HepG2 (cell line): ENCODE data around the gene RPL32. TPM values are rescaled to one million over a fixed set of nuclear protein-coding genes. Genes with fewer than 3 reads are reported as not detected.

Source experiments
- ATAC-seq: fragments of 200-7000 bp; cut with Tn5 transposase; 3 replicates; pipeline ENCODE4 v1.9.1; 2020; ENCODE audit warnings: mild to moderate bottlenecking, moderate library complexity
- BruUV-seq: library from RNA; stranded (reverse); fragments of 400-500 nt; replicated peaks from 2 replicates; lab custom pipeline; 2021; lab: Mats Ljungman, UMichigan
- CTCF ChIA-PET: fragments of 300-600 bp; formaldehyde crosslinking; extraction: SDS; loops from one replicate; lab custom pipeline; 2021; ENCODE audit warnings: low total read pairs, inconsistent platforms, low intra/inter-chr PET ratio; lab: Yijun Ruan, JAX
- POLR2A ChIA-PET: fragments of 350-600 bp; sonication (Branson Sonifier 250); formaldehyde crosslinking; loops from one replicate; lab custom pipeline; 2020; ENCODE audit warnings: antibody characterized with exemption, inconsistent platforms; lab: Yijun Ruan, JAX
- DNase-seq: peaks from one replicate; pipeline ENCODE4 v3.0.0-alpha.2; 2015; ENCODE audit warnings: low spot score
- FAIRE-seq: peaks from 3 replicates; lab custom pipeline; 2011; peaks lifted over from hg19 to GRCh38; lab: Jason Lieb, UNC
- H2AFZ ChIP-seq: one replicate; pipeline ENCODE4 v1.6.1; 2011; ENCODE audit warnings: low read length, inconsistent platforms
- H3K27ac ChIP-seq: fragments of 300-600 bp; 3 replicates; pipeline ENCODE4 v1.8.0; 2011; ENCODE audit warnings: mixed run types, mild to moderate bottlenecking, mixed read lengths, low read length, inconsistent platforms; ENCODE audit not compliant: insufficient read depth; ENCODE audit errors: extremely low read length
- H3K27me3 ChIP-seq, 2 experiments: fragments of 200-600 bp in 1 of 2; 2 replicates in 1 of 2; 3 replicates in 1 of 2; pipeline versions ENCODE4 v1.6.0 to v1.8.0; 2011; ENCODE audit warnings: low read length in 2 of 2, mild to moderate bottlenecking in 2 of 2, moderate library complexity in 2 of 2, inconsistent platforms in 1 of 2; ENCODE audit not compliant: insufficient read depth in 2 of 2, control insufficient read depth in 1 of 2
- H3K36me3 ChIP-seq, 2 experiments: fragments of 200-600 bp in 1 of 2; replicated peaks in 1 of 2; 2 replicates in 1 of 2; 3 replicates in 1 of 2; pipeline versions ENCODE4 v1.5.1 to v1.8.0; 2011; ENCODE audit warnings: low read length in 2 of 2, inconsistent platforms in 1 of 2; ENCODE audit not compliant: insufficient read depth in 2 of 2, control insufficient read depth in 1 of 2
- H3K4me1 ChIP-seq: 2 replicates; pipeline ENCODE4 v1.5.1; 2012; ENCODE audit warnings: low read length, inconsistent platforms; ENCODE audit not compliant: insufficient read depth
- H3K4me2 ChIP-seq: 2 replicates; pipeline ENCODE4 v1.6.0; 2011; ENCODE audit warnings: low read depth, low read length, inconsistent platforms
- H3K4me3 ChIP-seq, 3 experiments: fragments of 200-600 bp in 1 of 3; sonication (generic), shearing (Covaris generic) in 1 of 3; replicated peaks in 1 of 3; 2 replicates each; pipeline ENCODE4 v1.5.1; 2011 to 2016; ENCODE audit warnings: low read length in 3 of 3, inconsistent platforms in 2 of 3, low read depth in 2 of 3, mild to moderate bottlenecking in 2 of 3, control low read depth in 1 of 3, mixed read lengths in 1 of 3; ENCODE audit not compliant: insufficient read depth in 1 of 3
- H3K79me2 ChIP-seq: one replicate; pipeline ENCODE4 v1.6.1; 2011; ENCODE audit warnings: low read length, inconsistent platforms; ENCODE audit not compliant: insufficient read depth
- H3K9ac ChIP-seq: 2 replicates; pipeline ENCODE4 v1.6.0; 2011; ENCODE audit warnings: mild to moderate bottlenecking, low read depth, low read length, inconsistent platforms; ENCODE audit not compliant: insufficient read depth
- H3K9me3 ChIP-seq: 2 replicates; pipeline ENCODE4 v1.5.1; 2012; ENCODE audit warnings: mild to moderate bottlenecking, low read length
- H4K20me1 ChIP-seq: 2 replicates; pipeline ENCODE4 v1.6.0; 2011; ENCODE audit warnings: inconsistent platforms, mild to moderate bottlenecking, low read length, moderate library complexity; ENCODE audit not compliant: insufficient read depth
- ADNP ChIP-seq: sonication (generic); formaldehyde crosslinking; IDR thresholded peaks from 2 replicates; pipeline ENCODE4 v1.4.0; 2020; ENCODE audit warnings: missing genetic modification reagents
- CEBPB ChIP-seq: IDR thresholded peaks from 2 replicates; pipeline ENCODE4 v1.6.1; 2011; ENCODE audit warnings: low read depth, low read length, improper control_type of control experiment, borderline replicate concordance
- PRPF4 ChIP-seq: fragments of 200-400 bp; formaldehyde crosslinking; IDR thresholded peaks from 2 replicates; pipeline ENCODE4 v1.6.1; 2016; ENCODE audit warnings: low read length, low read depth; ENCODE audit not compliant: poor library complexity, severe bottlenecking
- ZFP1 ChIP-seq: IDR thresholded peaks from 2 replicates; pipeline ENCODE4 v1.6.1; 2016
- ZNF121 ChIP-seq: sonication (generic); formaldehyde crosslinking; IDR thresholded peaks from 2 replicates; pipeline ENCODE4 v1.5.0; 2020; ENCODE audit warnings: mild to moderate bottlenecking, missing genetic modification reagents
- ZNF232 ChIP-seq: sonication (generic); formaldehyde crosslinking; IDR thresholded peaks from 2 replicates; pipeline ENCODE4 v1.4.0; 2020; ENCODE audit warnings: missing genetic modification reagents, borderline replicate concordance
- ZNF432 ChIP-seq: sonication (generic); formaldehyde crosslinking; IDR thresholded peaks from 2 replicates; pipeline ENCODE4 v1.5.0; 2020; ENCODE audit warnings: missing genetic modification reagents, mild to moderate bottlenecking, borderline replicate concordance
- ZNF615 ChIP-seq: sonication (generic); formaldehyde crosslinking; IDR thresholded peaks from 2 replicates; pipeline ENCODE4 v1.5.0; 2020; ENCODE audit warnings: mild to moderate bottlenecking, missing genetic modification reagents, borderline replicate concordance
- WGBS: methylation state at CpG from one replicate; pipeline ENCODE4 v1.1.6; 2017; ENCODE audit warnings: low lambda C conversion rate; 5-methylcytosine and 5-hydroxymethylcytosine counted together
- in situ Hi-C: cut with HindIII; loops from 2 replicates; pipeline ENCODE4 v1.10.0; 2017; ENCODE audit warnings: low pct_unique_long_range_greater_than_20kb; ENCODE audit not compliant: extremely low pct_ligation_motif_present
- intact Hi-C: fragments of 100-400 bp; cut with micrococcal nuclease; formaldehyde crosslinking; loops from one replicate; pipeline ENCODE4 v1.10.0; 2022; ENCODE audit not compliant: unreplicated experiment
- polyA plus RNA-seq, 8 experiments: library from polyadenylated mRNA; depleted of rRNA in 3 of 8; stranded (reverse) in 7 of 8; unstranded in 1 of 8; fragments of >200 nt; fragmentation: Illumina TruSeq in 4 of 8; extraction: Trizol in 4 of 8; gene quantifications; 2 replicates each; pipeline versions ENCODE4 v1.2.1 to v1.2.3, GENCODE V29; 2011 to 2016; ENCODE audit warnings: low read depth in 4 of 8, missing spikeins in 1 of 8, mixed read lengths in 1 of 8; ENCODE audit not compliant: insufficient read depth in 1 of 8
- total RNA-seq, 5 experiments: library from RNA; depleted of rRNA; stranded (reverse); fragments of >200 nt; fragmentation: Illumina TruSeq; extraction: Trizol; gene quantifications; 2 replicates each; pipeline ENCODE4 v1.2.3, GENCODE V29; 2016; ENCODE audit warnings: low read depth in 1 of 5
- TF ChIP-seq, protein P1 (sequence below): sonication (generic); formaldehyde crosslinking; IDR thresholded peaks from 2 replicates; pipeline ENCODE4 v1.5.1; 2020; ENCODE audit warnings: mild to moderate bottlenecking, missing genetic modification reagents, moderate library complexity
- TF ChIP-seq, protein P2 (sequence below): sonication (generic); formaldehyde crosslinking; IDR thresholded peaks from 2 replicates; pipeline ENCODE4 v1.4.0; 2020; ENCODE audit warnings: mild to moderate bottlenecking, missing genetic modification reagents
- TF ChIP-seq, protein P3 (sequence below): IDR thresholded peaks from 2 replicates; pipeline ENCODE4 v1.6.1; 2016; ENCODE audit warnings: low read depth
- TF ChIP-seq, protein P4 (sequence below): sonication (generic); formaldehyde crosslinking; IDR thresholded peaks from 2 replicates; pipeline ENCODE4 v1.4.0; 2020; ENCODE audit warnings: low read depth, mild to moderate bottlenecking, missing genetic modification reagents
- TF ChIP-seq, protein P5 (sequence below): sonication (generic); formaldehyde crosslinking; conservative IDR thresholded peaks from 2 replicates; pipeline ENCODE4 v1.8.0; 2022; ENCODE audit warnings: missing genetic modification reagents

The RPL32 gene
- total and polyA plus RNA-seq, 2 of the 13 experiments (the other 11 are each of a cell fraction or from before 2014, with no cell fraction given), result 1,781 to 2,401 TPM

DNA sequence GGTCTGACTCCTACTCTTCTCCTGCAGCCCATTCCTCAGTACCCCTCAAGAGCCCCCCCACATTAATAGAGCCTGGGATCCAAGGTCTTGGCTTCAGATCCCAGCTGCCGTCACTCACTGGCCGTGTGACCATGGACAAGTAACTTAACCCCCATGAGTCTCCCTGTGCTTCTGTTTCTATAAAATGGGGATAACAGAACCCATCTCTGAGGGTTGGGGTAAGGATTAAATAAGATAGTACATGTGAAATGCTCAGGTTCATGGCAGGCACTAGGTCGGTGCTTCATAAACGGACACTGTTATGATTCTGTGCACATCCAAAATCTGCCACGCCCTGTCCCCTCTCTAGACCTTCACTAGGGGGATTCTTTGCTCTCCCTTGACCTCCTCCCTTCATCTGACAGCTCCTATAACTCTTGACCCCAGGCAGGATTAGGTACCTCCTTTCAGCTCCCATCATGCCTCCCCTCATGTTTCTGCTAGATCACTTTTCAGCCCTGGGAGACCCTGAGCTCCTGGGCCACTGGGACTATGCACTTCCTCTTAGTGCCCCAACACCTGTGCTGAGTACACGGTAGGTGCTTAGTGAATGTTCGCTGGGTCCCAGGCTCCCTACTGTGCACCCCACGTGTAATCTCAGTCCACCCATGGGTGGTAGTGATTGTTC is 43.3 kb downstream of the RPL32 start (continued):
- TF ChIP-seq, protein P1, sequence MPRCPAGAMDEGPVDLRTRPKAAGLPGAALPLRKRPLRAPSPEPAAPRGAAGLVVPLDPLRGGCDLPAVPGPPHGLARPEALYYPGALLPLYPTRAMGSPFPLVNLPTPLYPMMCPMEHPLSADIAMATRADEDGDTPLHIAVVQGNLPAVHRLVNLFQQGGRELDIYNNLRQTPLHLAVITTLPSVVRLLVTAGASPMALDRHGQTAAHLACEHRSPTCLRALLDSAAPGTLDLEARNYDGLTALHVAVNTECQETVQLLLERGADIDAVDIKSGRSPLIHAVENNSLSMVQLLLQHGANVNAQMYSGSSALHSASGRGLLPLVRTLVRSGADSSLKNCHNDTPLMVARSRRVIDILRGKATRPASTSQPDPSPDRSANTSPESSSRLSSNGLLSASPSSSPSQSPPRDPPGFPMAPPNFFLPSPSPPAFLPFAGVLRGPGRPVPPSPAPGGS (CRISPR knock-in tag), result no peak
- TF ChIP-seq ZNF121 (CRISPR knock-in tag) (no peak), ZNF615 (no peak), PRPF4 (no peak), ZFP1 (no peak)
- TF ChIP-seq, all 625 proteins: peak for 0

DNA sequence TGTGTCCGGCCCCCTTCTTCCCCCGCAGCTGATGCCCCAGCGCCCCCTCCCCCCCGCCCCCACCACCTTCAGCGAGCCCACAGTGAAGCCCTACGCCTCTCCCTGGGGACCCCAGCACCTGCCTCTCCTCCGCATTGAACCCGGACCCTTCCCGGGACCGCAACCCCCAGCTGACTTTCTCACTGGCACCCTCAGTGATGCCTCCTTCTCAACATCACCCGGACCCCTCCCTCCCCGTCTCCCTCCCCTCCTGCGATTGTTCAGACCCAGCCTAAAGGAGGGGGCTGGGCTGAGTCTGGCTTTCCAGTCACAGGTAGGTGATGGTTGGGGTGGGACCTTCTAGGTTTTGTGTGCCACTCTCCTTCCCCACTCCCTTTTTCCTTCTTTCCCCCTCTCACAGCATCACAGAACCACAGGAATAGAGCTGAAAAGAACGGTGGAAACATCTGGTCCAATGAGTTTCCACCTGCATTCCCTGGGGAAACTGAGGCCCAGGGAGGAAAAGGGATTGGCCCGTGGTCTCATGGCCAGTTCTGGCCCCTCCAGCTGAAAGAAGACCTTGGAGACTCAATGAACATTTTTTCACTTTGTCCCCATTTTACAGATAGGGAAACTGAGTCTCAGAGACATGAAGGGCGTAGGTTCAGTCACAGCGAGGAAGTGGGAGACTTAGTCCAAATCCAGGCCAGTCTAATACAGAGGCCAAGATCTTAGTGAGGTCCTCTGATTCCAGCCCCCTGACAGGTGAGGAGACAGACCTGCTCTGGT is 44.1 kb downstream of the RPL32 start:
- Histone ChIP-seq H4K20me1 (no peaks in the 10 kb centered on the region), H3K9ac (no peak overlapping the region), H3K36me3 (no peaks in the 10 kb centered on the region), H3K27me3 (peaks cover 0 to 28% of the 10 kb centered on the region in 2 experiments; a peak in 2 of 5 replicates), H3K27ac (no peak overlapping the region), H3K9me3 (no peaks in the 10 kb centered on the region), H3K4me3 (no peak overlapping the region), H3K4me2 (no peak overlapping the region), H3K4me1 (no peaks in the 10 kb centered on the region), H2AFZ (no peak overlapping the region), H3K79me2 (no peaks in the 10 kb centered on the region)
- WGBS, result 53% methylated on average over 17 of the region's 17 CpGs
- DNase-seq, result no peak
- ChIA-PET CTCF (no interaction called here), POLR2A (no interaction called here)
- FAIRE-seq, result no peak
- no TSS peak for BruUV-seq
- no peak for ATAC-seq
- intact Hi-C loops (no loop called here), in situ Hi-C loops (no loop called here)
- TF ChIP-seq ZNF432 (no peak), CEBPB (no peak), ZNF232 (no peak), ADNP (CRISPR knock-in tag) (no peak)
- TF ChIP-seq, protein P2, sequence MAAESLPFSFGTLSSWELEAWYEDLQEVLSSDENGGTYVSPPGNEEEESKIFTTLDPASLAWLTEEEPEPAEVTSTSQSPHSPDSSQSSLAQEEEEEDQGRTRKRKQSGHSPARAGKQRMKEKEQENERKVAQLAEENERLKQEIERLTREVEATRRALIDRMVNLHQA (CRISPR knock-in tag), result no peak
- TF ChIP-seq, protein P3, sequence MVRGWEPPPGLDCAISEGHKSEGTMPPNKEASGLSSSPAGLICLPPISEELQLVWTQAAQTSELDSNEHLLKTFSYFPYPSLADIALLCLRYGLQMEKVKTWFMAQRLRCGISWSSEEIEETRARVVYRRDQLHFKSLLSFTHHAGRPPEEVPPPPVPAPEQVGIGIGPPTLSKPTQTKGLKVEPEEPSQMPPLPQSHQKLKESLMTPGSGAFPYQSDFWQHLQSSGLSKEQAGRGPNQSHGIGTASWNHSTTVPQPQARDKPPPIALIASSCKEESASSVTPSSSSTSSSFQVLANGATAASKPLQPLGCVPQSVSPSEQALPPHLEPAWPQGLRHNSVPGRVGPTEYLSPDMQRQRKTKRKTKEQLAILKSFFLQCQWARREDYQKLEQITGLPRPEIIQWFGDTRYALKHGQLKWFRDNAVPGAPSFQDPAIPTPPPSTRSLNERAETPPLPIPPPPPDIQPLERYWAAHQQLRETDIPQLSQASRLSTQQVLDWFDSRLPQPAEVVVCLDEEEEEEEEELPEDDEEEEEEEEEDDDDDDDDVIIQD (CRISPR knock-in tag), result no peak
- TF ChIP-seq, protein P4, sequence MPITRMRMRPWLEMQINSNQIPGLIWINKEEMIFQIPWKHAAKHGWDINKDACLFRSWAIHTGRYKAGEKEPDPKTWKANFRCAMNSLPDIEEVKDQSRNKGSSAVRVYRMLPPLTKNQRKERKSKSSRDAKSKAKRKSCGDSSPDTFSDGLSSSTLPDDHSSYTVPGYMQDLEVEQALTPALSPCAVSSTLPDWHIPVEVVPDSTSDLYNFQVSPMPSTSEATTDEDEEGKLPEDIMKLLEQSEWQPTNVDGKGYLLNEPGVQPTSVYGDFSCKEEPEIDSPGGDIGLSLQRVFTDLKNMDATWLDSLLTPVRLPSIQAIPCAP (CRISPR knock-in tag), result no peak
- TF ChIP-seq, protein P5, sequence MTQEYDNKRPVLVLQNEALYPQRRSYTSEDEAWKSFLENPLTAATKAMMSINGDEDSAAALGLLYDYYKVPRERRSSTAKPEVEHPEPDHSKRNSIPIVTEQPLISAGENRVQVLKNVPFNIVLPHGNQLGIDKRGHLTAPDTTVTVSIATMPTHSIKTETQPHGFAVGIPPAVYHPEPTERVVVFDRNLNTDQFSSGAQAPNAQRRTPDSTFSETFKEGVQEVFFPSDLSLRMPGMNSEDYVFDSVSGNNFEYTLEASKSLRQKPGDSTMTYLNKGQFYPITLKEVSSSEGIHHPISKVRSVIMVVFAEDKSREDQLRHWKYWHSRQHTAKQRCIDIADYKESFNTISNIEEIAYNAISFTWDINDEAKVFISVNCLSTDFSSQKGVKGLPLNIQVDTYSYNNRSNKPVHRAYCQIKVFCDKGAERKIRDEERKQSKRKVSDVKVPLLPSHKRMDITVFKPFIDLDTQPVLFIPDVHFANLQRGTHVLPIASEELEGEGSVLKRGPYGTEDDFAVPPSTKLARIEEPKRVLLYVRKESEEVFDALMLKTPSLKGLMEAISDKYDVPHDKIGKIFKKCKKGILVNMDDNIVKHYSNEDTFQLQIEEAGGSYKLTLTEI (CRISPR knock-in tag), result no peak
